ENCODE measurements around the gene CXorf49B.
"Not testable (repeated sequence)": the region's sequence is repeated elsewhere in the genome, so short reads cannot be mapped to it uniquely, and the experiment has no call there.

DNA sequence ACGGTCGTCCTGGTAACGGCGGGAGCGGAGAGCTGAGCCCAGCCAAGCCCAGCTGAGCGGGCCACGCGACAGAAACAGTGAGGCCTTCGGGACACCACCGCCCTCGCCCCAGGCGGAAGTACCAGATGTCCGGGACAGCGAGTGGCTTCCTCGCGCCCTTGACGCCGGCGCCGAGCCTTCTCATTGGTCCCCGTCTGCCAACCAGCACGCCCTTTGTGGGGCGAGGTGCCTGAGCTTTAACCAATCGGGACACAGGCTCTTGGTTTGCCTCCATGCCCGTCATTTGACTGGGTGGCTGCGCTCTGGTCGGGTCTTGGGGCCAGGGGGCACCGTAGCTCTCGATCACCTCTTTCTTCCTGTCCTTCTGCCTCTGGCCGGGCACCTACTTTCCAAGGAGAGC lies 45.0 kb upstream of the CXorf49B start, which contains the start of gene CXorf49:
- not testable (repeated sequence) for TF ChIP-seq POLR2A, CTCF, EP300, POLR2AphosphoS5 (IDR thresholded peaks at IDR 0.05)

Measured in upper lobe of left lung (tissue), 4 donors.